Endothelial cell of umbilical vein (primary cell): ENCODE data around the gene ATG13. TPM values are rescaled to one million over a fixed set of nuclear protein-coding genes. Genes with fewer than 3 reads are reported as not detected.

Experiments used
- BruUV-seq: library from RNA; stranded (reverse); fragments of 400-500 nt; replicated peaks from 2 replicates; lab custom pipeline; 2021; lab: Mats Ljungman, UMichigan
- CTCF ChIA-PET: fragments of 300-600, 350-600 bp; sonication (Branson Sonifier 250); formaldehyde crosslinking; loops from one replicate; lab custom pipeline; 2021; ENCODE audit warnings: antibody characterized with exemption, inconsistent platforms; lab: Charles Lee
- POLR2A ChIA-PET: fragments of 300-600, 350-600 bp; sonication (Branson Sonifier 250); formaldehyde crosslinking; loops from one replicate; lab custom pipeline; 2021; ENCODE audit warnings: antibody characterized with exemption, inconsistent platforms; lab: Charles Lee
- DNase-seq: peaks from one replicate; pipeline ENCODE4 v3.0.0-alpha.2; 2011; ENCODE audit warnings: low read depth, low spot score
- FAIRE-seq: peaks from 2 replicates; lab custom pipeline; 2011; peaks lifted over from hg19 to GRCh38; lab: Jason Lieb, UNC
- H2AFZ ChIP-seq: 2 replicates; pipeline ENCODE4 v1.6.0; 2012; ENCODE audit warnings: low read depth, low read length, control low read depth, inconsistent platforms
- H3K27ac ChIP-seq: 2 replicates; pipeline ENCODE4 v1.5.1; 2011; ENCODE audit warnings: low read depth, mild to moderate bottlenecking, control low read depth, low read length, moderate library complexity; ENCODE audit not compliant: insufficient read depth
- H3K27me3 ChIP-seq, 2 experiments: 2 replicates each; pipeline versions ENCODE4 v1.6.0 to v1.6.1; 2011; ENCODE audit warnings: low read length in 2 of 2, mixed read lengths in 1 of 2; ENCODE audit not compliant: control insufficient read depth in 2 of 2, insufficient read depth in 2 of 2
- H3K36me3 ChIP-seq, 2 experiments: 2 replicates in 1 of 2; 3 replicates in 1 of 2; pipeline ENCODE4 v1.5.1; 2011; ENCODE audit warnings: low read length in 2 of 2, mild to moderate bottlenecking in 1 of 2, moderate library complexity in 1 of 2; ENCODE audit not compliant: control insufficient read depth in 2 of 2, insufficient read depth in 2 of 2; ENCODE audit errors: extremely low read depth in 1 of 2
- H3K4me1 ChIP-seq: 3 replicates; pipeline ENCODE4 v1.5.1; 2011; ENCODE audit warnings: mild to moderate bottlenecking, low read length; ENCODE audit not compliant: control insufficient read depth, insufficient read depth; ENCODE audit errors: extremely low read depth
- H3K4me2 ChIP-seq: 2 replicates; pipeline ENCODE4 v1.6.1; 2011; ENCODE audit warnings: low read length, control low read depth, mixed read lengths; ENCODE audit not compliant: insufficient read depth
- H3K4me3 ChIP-seq, 3 experiments: fragments of 200-600 bp in 1 of 3; sonication (generic), shearing (Covaris generic) in 1 of 3; replicated peaks in 1 of 3; 2 replicates each; pipeline ENCODE4 v1.5.1; 2011 to 2016; ENCODE audit warnings: control low read depth in 3 of 3, low read length in 3 of 3, mild to moderate bottlenecking in 2 of 3, inconsistent platforms in 1 of 3, low read depth in 1 of 3, moderate library complexity in 1 of 3; ENCODE audit not compliant: insufficient read depth in 1 of 3
- H3K79me2 ChIP-seq: 2 replicates; pipeline ENCODE4 v1.6.0; 2012; ENCODE audit warnings: low read length, inconsistent platforms; ENCODE audit not compliant: control insufficient read depth, insufficient read depth
- H3K9ac ChIP-seq: replicated peaks from 2 replicates; pipeline ENCODE3; 2011; ENCODE audit warnings: low read length, control low read depth; ENCODE audit not compliant: insufficient read depth; ENCODE audit errors: extremely low read depth
- H3K9me1 ChIP-seq: replicated peaks from 3 replicates; pipeline ENCODE4 v1.6.0; 2011; ENCODE audit warnings: mild to moderate bottlenecking, low read length; ENCODE audit not compliant: control insufficient read depth, insufficient read depth; ENCODE audit errors: extremely low read depth
- H3K9me3 ChIP-seq: replicated peaks from 2 replicates; pipeline ENCODE4 v1.5.1; 2012; ENCODE audit warnings: low read length, inconsistent platforms; ENCODE audit not compliant: control insufficient read depth, insufficient read depth
- H4K20me1 ChIP-seq: replicated peaks from 2 replicates; pipeline ENCODE3; 2011; ENCODE audit warnings: mild to moderate bottlenecking, low read length; ENCODE audit not compliant: control insufficient read depth, insufficient read depth; ENCODE audit errors: extremely low read depth
- EZH2 ChIP-seq: IDR thresholded peaks from 2 replicates; pipeline ENCODE4 v1.6.1; 2012; ENCODE audit warnings: borderline replicate concordance, low read depth, mild to moderate bottlenecking, moderate library complexity, low read length, inconsistent platforms; ENCODE audit not compliant: severe bottlenecking
- FOS ChIP-seq: IDR thresholded peaks from 2 replicates; pipeline ENCODE4 v1.6.1; 2011; ENCODE audit warnings: mild to moderate bottlenecking, low read length, moderate library complexity, borderline replicate concordance; ENCODE audit not compliant: insufficient read depth
- GATA2 ChIP-seq: IDR thresholded peaks from 2 replicates; pipeline ENCODE4 v1.7.0; 2011; ENCODE audit warnings: low read depth, mild to moderate bottlenecking, moderate library complexity, mixed read lengths, low read length; ENCODE audit not compliant: insufficient read length, insufficient read depth
- JUN ChIP-seq: IDR thresholded peaks from 2 replicates; pipeline ENCODE4 v1.6.1; 2011; ENCODE audit warnings: borderline replicate concordance, low read depth; ENCODE audit not compliant: insufficient read length, insufficient read depth
- MYC ChIP-seq: IDR thresholded peaks from one replicate; pipeline ENCODE4 v1.6.1; 2011; ENCODE audit warnings: mild to moderate bottlenecking, low read depth, low read length
- POLR2A ChIP-seq: IDR thresholded peaks from 2 replicates; pipeline ENCODE4 v1.6.1; 2012; ENCODE audit warnings: low read depth, mild to moderate bottlenecking, control low read depth, low read length
- POLR2AphosphoS5 ChIP-seq: IDR thresholded peaks from 2 replicates; pipeline ENCODE4 v1.6.1; 2012; ENCODE audit warnings: low read depth, mild to moderate bottlenecking, control low read depth, low read length, moderate library complexity; ENCODE audit not compliant: insufficient read depth
- dilution Hi-C: fragments of 300-500 bp; cut with MboI; formaldehyde crosslinking; loops from one replicate; pipeline ENCODE4 v1.15.0; 2019; ENCODE audit warnings: low sequenced_read_pairs; ENCODE audit not compliant: extremely low pct_ligation_motif_present
- intact Hi-C: fragments of 100-400 bp; cut with micrococcal nuclease; formaldehyde crosslinking; loops from one replicate; pipeline ENCODE4 v1.10.0; 2022
- polyA plus RNA-seq, 4 experiments: library from polyadenylated mRNA; depleted of rRNA in 3 of 4; stranded (reverse) in 3 of 4; unstranded in 1 of 4; fragments of >200 nt; gene quantifications; 2 replicates each; pipeline versions ENCODE4 v1.2.1 to v1.2.3, GENCODE V29; 2011 to 2012; ENCODE audit warnings: missing spikeins in 1 of 4
- total RNA-seq: library from RNA; stranded (reverse); gene quantifications from 2 replicates; pipeline ENCODE4 v1.2.3, GENCODE V29; 2021
- TF ChIP-seq, protein P1 (sequence below): IDR thresholded peaks from 2 replicates; pipeline ENCODE4 v1.6.1; 2011; ENCODE audit not compliant: insufficient read depth, insufficient read length
- TF ChIP-seq, protein P2 (sequence below), 2 donors: IDR thresholded peaks; 1 replicate in 1 of 2; 2 replicates in 1 of 2; pipeline ENCODE4 v1.5.1; 2011; ENCODE audit warnings: low read length in 2 of 2, mild to moderate bottlenecking in 2 of 2, moderate library complexity in 2 of 2, control low read depth in 1 of 2, inconsistent platforms in 1 of 2, low read depth in 1 of 2; ENCODE audit not compliant: insufficient read depth in 1 of 2; ENCODE audit errors: extremely low read depth in 1 of 2

The ATG13 gene
- total and polyA plus RNA-seq, 2 donors (not counting 3 experiments of a cell fraction or from before 2014, with no cell fraction given): 60.1 to 66.5 TPM

DNA sequence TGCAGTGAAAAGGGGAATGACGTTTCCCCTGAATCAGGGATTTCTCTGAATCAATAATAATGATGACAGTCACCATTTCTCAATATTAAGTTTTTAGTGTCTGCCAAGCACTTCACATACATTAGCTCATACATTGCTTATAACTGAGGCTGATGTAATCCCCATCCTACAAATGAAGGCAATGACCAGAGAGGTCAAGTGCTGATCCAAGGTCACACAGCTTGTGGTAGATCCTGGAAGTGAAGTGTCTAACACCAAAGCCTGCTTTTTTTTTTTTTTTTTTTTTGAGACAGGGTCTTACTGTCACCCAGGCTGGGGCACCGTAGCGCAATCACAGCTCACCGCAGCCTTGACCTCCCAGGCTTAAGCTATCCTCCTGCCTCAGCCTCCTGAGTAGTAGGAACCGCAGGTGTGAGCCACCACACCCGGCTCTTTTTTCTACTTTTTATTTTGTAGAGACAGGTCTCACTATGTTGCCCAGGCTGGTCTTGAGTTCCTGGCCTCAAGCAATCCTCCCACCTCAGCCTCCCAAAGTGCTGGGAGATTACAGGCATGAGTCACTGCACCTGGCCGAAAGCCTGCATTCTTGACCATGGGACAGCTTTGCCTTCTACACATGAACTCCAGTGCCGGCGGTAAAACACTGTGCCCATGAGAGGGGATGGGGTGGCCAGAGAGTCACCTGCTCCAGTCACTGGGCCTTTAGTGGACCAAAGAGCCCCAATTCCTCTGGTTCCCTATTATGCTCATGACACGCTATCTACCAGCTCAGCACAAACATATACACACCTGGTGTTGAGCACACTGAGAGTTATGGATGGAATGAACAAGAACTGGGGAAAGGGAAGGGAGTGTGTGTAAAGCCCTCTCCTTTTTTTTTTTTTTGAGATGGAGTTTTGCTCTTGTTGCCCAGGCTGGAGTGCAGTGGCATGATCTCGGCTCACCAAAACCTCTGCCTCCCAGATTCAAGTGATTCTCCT is 65.7 kb downstream of the ATG13 start:
- DNase-seq (no peak), FAIRE-seq (no peak)
- dilution Hi-C loops (no loop called here), intact Hi-C loops (no loop called here)
- BruUV-seq: no TSS peak
- H2AFZ ChIP-seq: no peak overlapping the region
- TF ChIP-seq GATA2 (no peak), FOS (no peak), POLR2AphosphoS5 (no peak), EZH2 (no peak), JUN (no peak), MYC (no peak), POLR2A (no peak)
- TF ChIP-seq, protein P1, sequence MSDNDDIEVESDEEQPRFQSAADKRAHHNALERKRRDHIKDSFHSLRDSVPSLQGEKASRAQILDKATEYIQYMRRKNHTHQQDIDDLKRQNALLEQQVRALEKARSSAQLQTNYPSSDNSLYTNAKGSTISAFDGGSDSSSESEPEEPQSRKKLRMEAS: no peak
- TF ChIP-seq, protein P2, sequence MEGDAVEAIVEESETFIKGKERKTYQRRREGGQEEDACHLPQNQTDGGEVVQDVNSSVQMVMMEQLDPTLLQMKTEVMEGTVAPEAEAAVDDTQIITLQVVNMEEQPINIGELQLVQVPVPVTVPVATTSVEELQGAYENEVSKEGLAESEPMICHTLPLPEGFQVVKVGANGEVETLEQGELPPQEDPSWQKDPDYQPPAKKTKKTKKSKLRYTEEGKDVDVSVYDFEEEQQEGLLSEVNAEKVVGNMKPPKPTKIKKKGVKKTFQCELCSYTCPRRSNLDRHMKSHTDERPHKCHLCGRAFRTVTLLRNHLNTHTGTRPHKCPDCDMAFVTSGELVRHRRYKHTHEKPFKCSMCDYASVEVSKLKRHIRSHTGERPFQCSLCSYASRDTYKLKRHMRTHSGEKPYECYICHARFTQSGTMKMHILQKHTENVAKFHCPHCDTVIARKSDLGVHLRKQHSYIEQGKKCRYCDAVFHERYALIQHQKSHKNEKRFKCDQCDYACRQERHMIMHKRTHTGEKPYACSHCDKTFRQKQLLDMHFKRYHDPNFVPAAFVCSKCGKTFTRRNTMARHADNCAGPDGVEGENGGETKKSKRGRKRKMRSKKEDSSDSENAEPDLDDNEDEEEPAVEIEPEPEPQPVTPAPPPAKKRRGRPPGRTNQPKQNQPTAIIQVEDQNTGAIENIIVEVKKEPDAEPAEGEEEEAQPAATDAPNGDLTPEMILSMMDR (IDR thresholded peaks at IDR 0.05; ENCODE audit: extremely low read depth in 1 of 2, insufficient read depth in 1 of 2, low read depth in 1 of 2, low read length in 2 of 2): no peak
- H3K27ac ChIP-seq: no peak overlapping the region
- CTCF ChIA-PET: interaction anchor here (0.6 kb wide), 1 partner anchor 43 kb away, joined by 6 read pairs; no protein-coding TSS in a partner anchor
- no peaks in the 10 kb centered on the region for H3K27me3 ChIP-seq
- no peaks in the 10 kb centered on the region for H3K9me1 ChIP-seq
- H3K4me2 ChIP-seq: no peak overlapping the region
- H3K36me3 ChIP-seq: peaks cover 2 to 36% of the 10 kb centered on the region in 2 experiments
- POLR2A ChIA-PET: interaction anchor here (0.7 kb wide), 1 partner anchor 47 kb away, joined by 3 read pairs; no protein-coding TSS in a partner anchor
- no peaks in the 10 kb centered on the region for H3K79me2 ChIP-seq
- H3K9ac ChIP-seq: no peak overlapping the region
- H3K4me1 ChIP-seq: no peaks in the 10 kb centered on the region
- H3K9me3 ChIP-seq: no peaks in the 10 kb centered on the region
- no peak overlapping the region for H3K4me3 ChIP-seq
- H4K20me1 ChIP-seq: no peaks in the 10 kb centered on the region
